Measurements from ENCODE around the gene CPEB3. TPM values are rescaled to one million over a fixed set of nuclear protein-coding genes. Genes with fewer than 3 reads are reported as not detected.
A peak's percentile ranks its signal among the peaks of the same experiment; 100 is the strongest.

CPEB3 gene
- total and polyA plus RNA-seq, 9 of the 15 experiments (the other 6 are each of a cell fraction or from before 2014, with no cell fraction given) = 0.15 to 1.2 (median 0.51) TPM

GRCh38 chr10:92156874-92157773, 133.8 kb downstream of the CPEB3 start:
- Histone ChIP-seq H3K9me1 (ENCODE audit: control insufficient read depth, insufficient read depth, low read length) (no peaks in the 10 kb centered on the region), H3K27ac (ENCODE audit: extremely low read depth, low read depth, low read length) (peak overlapping the region; percentile 41; the same call in 1 of the 3 replicates), H4K20me1 (replicated peaks; ENCODE audit: control insufficient read depth, insufficient read depth, low read length) (no peaks in the 10 kb centered on the region), H3K4me2 (ENCODE audit: insufficient read depth, low read length) (no peak overlapping the region), H3K36me3 (ENCODE audit: control insufficient read depth, insufficient read depth, low read length) (no peaks in the 10 kb centered on the region), H3K9me3 (replicated peaks; ENCODE audit: control insufficient read depth, insufficient read depth, low read depth, low read length) (no peaks in the 10 kb centered on the region), H3K9ac (ENCODE audit: insufficient read depth in 1 of 2, low read depth in 2 of 2, low read length in 2 of 2) (no peak overlapping the region), H3K4me3 (no peak overlapping the region), H3K27me3 (ENCODE audit: control insufficient read depth in 2 of 2, insufficient read depth in 2 of 2, low read length in 2 of 2) (no peaks in the 10 kb centered on the region), H3K4me1 (replicated peaks in 1 of 2; ENCODE audit: control insufficient read depth in 2 of 2, insufficient read depth in 2 of 2, low read length in 2 of 2) (no peaks in the 10 kb centered on the region), H3K79me2 (ENCODE audit: control insufficient read depth, insufficient read depth, low read length) (no peaks in the 10 kb centered on the region), H2AFZ (ENCODE audit: low read depth, low read length) (no peak overlapping the region)
- CTCF ChIA-PET (ENCODE audit: low intra/inter-chr PET ratio) = no interaction called here
- BruUV-seq (replicated peaks) = no TSS peak
- FAIRE-seq = no peak
- TF ChIP-seq NR2C1 (IDR thresholded peaks at IDR 0.05) = peak; percentile 49; the same call in 1 of the 2 replicates
- no peak for TF ChIP-seq NR2C1 (tag; IDR thresholded peaks at IDR 0.05)
- no peak for TF ChIP-seq ZKSCAN1 (IDR thresholded peaks at IDR 0.05; ENCODE audit: low read depth, low read length)
- TF ChIP-seq GABPA (tag; conservative IDR thresholded peaks at IDR 0.05; ENCODE audit: low read depth) = peak; percentile 50
- peak; percentile 8 for TF ChIP-seq MEIS2 (IDR thresholded peaks at IDR 0.05; ENCODE audit: partially characterized antibody)
- TF ChIP-seq PHF8 (IDR thresholded peaks at IDR 0.05; ENCODE audit: borderline replicate concordance, low read length) = no peak
- intact Hi-C loops (cut with micrococcal nuclease) (no loop called here), in situ Hi-C loops (cut with MboI) (no loop called here)
- WGBS (ENCODE audit: insufficient coverage, low coverage, missing lambda C conversion rate) = 26% methylated on average over 8 of the region's 8 CpGs
- ATAC-seq = no peak
- no peak for DNase-seq (ENCODE audit: extremely low read depth in 1 of 4, low spot score in 3 of 4)
- POLR2A ChIA-PET = no interaction called here

All from K562 (cell line).